K562 (cell line): ENCODE data around the gene UBE2E2. TPM values are rescaled to one million over a fixed set of nuclear protein-coding genes. Genes with fewer than 3 reads are reported as not detected.

Source experiments
- ATAC-seq: fragments of 200-7000 bp; cut with Tn5 transposase; 3 replicates; pipeline ENCODE4 v1.9.1; 2020; ENCODE audit warnings: moderate library complexity
- BruUV-seq: library from RNA; stranded (reverse); fragments of 400-500 nt; replicated peaks from 2 replicates; lab custom pipeline; 2021; lab: Mats Ljungman, UMichigan
- CTCF ChIA-PET: fragments of 300-600 bp; formaldehyde crosslinking; extraction: SDS; loops from one replicate; lab custom pipeline; 2021; ENCODE audit warnings: low intra/inter-chr PET ratio; lab: Yijun Ruan, JAX
- POLR2A ChIA-PET: fragments of 300-600, 350-650 bp; sonication (Branson Sonifier 250); formaldehyde crosslinking; extraction: SDS; loops from one replicate; lab custom pipeline; 2021; ENCODE audit warnings: antibody characterized with exemption, inconsistent platforms; lab: Yijun Ruan, JAX
- DNase-seq, 4 experiments: peaks; one replicate each; pipeline versions ENCODE4 v3.0.0 to v3.0.0-alpha.2; 2011 to 2018; ENCODE audit warnings: low spot score in 3 of 4, mixed read lengths in 3 of 4; ENCODE audit errors: extremely low read depth in 1 of 4
- FAIRE-seq: peaks from 2 replicates; lab custom pipeline; 2011; peaks lifted over from hg19 to GRCh38; lab: Jason Lieb, UNC
- H2AFZ ChIP-seq: 2 replicates; pipeline ENCODE4 v1.6.0; 2011; ENCODE audit warnings: low read depth, low read length, control low read depth, inconsistent platforms
- H3K27ac ChIP-seq: fragments of 200-600 bp; 3 replicates; pipeline ENCODE4 v1.8.0; 2011; ENCODE audit warnings: low read depth, mild to moderate bottlenecking, control low read depth, inconsistent platforms, low read length, moderate library complexity, mixed read lengths; ENCODE audit errors: extremely low read depth
- H3K27me3 ChIP-seq, 2 experiments: fragments of 300-600 bp in 1 of 2; 2 replicates in 1 of 2; 3 replicates in 1 of 2; pipeline versions ENCODE4 v1.6.0 to v1.8.0; 2011; ENCODE audit warnings: inconsistent platforms in 2 of 2, low read length in 2 of 2, mild to moderate bottlenecking in 1 of 2, mixed read lengths in 1 of 2, moderate library complexity in 1 of 2; ENCODE audit not compliant: control insufficient read depth in 2 of 2, insufficient read depth in 2 of 2
- H3K36me3 ChIP-seq: fragments of 300-600 bp; 3 replicates; pipeline ENCODE4 v1.8.0; 2011; ENCODE audit warnings: mild to moderate bottlenecking, low read length, inconsistent platforms; ENCODE audit not compliant: control insufficient read depth, insufficient read depth
- H3K4me1 ChIP-seq, 2 experiments: fragments of 200-600 bp in 1 of 2; replicated peaks in 1 of 2; 2 replicates in 1 of 2; 3 replicates in 1 of 2; pipeline versions ENCODE4 v1.5.1 to v1.8.0; 2011; ENCODE audit warnings: inconsistent platforms in 2 of 2, low read length in 2 of 2, mild to moderate bottlenecking in 1 of 2, mixed read lengths in 1 of 2, moderate library complexity in 1 of 2; ENCODE audit not compliant: control insufficient read depth in 2 of 2, insufficient read depth in 2 of 2
- H3K4me2 ChIP-seq: 2 replicates; pipeline ENCODE4 v1.6.1; 2011; ENCODE audit warnings: low read length, control low read depth, inconsistent platforms, mixed read lengths; ENCODE audit not compliant: insufficient read depth
- H3K4me3 ChIP-seq: fragments of 200-600 bp; sonication (generic), shearing (Covaris generic); 2 replicates; pipeline ENCODE4 v1.5.1; 2016; ENCODE audit warnings: control low read depth, inconsistent platforms
- H3K79me2 ChIP-seq: fragments of 200-600 bp; 3 replicates; pipeline ENCODE4 v1.8.0; 2011; ENCODE audit warnings: low read length, inconsistent platforms; ENCODE audit not compliant: control insufficient read depth, insufficient read depth
- H3K9ac ChIP-seq, 2 experiments: 2 replicates each; pipeline versions ENCODE4 v1.6.0 to v1.6.1; 2011; ENCODE audit warnings: low read depth in 2 of 2, low read length in 2 of 2, control low read depth in 1 of 2, inconsistent platforms in 1 of 2, mild to moderate bottlenecking in 1 of 2, mixed read lengths in 1 of 2; ENCODE audit not compliant: insufficient read depth in 1 of 2
- H3K9me1 ChIP-seq: one replicate; pipeline ENCODE4 v1.6.0; 2011; ENCODE audit warnings: inconsistent platforms, mild to moderate bottlenecking, low read length, moderate library complexity; ENCODE audit not compliant: control insufficient read depth, insufficient read depth
- H3K9me3 ChIP-seq: replicated peaks from 2 replicates; pipeline ENCODE4 v1.5.1; 2011; ENCODE audit warnings: low read depth, low read length, inconsistent platforms; ENCODE audit not compliant: control insufficient read depth, insufficient read depth
- H4K20me1 ChIP-seq: replicated peaks from 2 replicates; pipeline ENCODE4 v1.6.1; 2011; ENCODE audit warnings: low read length, inconsistent platforms, mixed read lengths; ENCODE audit not compliant: control insufficient read depth, insufficient read depth
- BRF2 ChIP-seq: IDR thresholded peaks from 3 replicates; pipeline ENCODE4 v1.6.1; 2011; ENCODE audit warnings: borderline replicate concordance, mild to moderate bottlenecking; ENCODE audit not compliant: insufficient read length, insufficient read depth
- HDAC2 ChIP-seq: fragments of 450-650 bp; IDR thresholded peaks from 2 replicates; pipeline ENCODE4 v1.6.1; 2016; ENCODE audit warnings: mild to moderate bottlenecking
- KAT8 ChIP-seq: fragments of 450-650 bp; IDR thresholded peaks from 2 replicates; pipeline ENCODE4 v1.6.1; 2016; ENCODE audit warnings: low read depth, mild to moderate bottlenecking
- KLF10 ChIP-seq: fragments of 250-450 bp; sonication (Bioruptor Pico); IDR thresholded peaks from 2 replicates; pipeline ENCODE4 v1.6.1; 2021; ENCODE audit warnings: matching md5 sums
- MITF ChIP-seq: IDR thresholded peaks from 2 replicates; pipeline ENCODE4 v1.6.1; 2014; ENCODE audit warnings: antibody characterized with exemption
- MTA3 ChIP-seq: fragments of 450-650 bp; formaldehyde crosslinking; IDR thresholded peaks from 2 replicates; pipeline ENCODE4 v1.6.1; 2017; ENCODE audit warnings: mild to moderate bottlenecking, borderline replicate concordance
- PHB2 ChIP-seq: fragments of 450-650 bp; IDR thresholded peaks from 2 replicates; pipeline ENCODE4 v1.6.1; 2017; ENCODE audit warnings: low read depth
- PKNOX1 ChIP-seq: fragments of 450-650 bp; IDR thresholded peaks from 2 replicates; pipeline ENCODE4 v1.6.1; 2016
- RBM15 ChIP-seq: fragments of 200-400 bp; formaldehyde crosslinking; IDR thresholded peaks from 2 replicates; pipeline ENCODE4 v1.6.1; 2018; ENCODE audit warnings: mild to moderate bottlenecking, low read length, moderate library complexity; ENCODE audit not compliant: insufficient read depth
- RERE ChIP-seq: sonication (generic); formaldehyde crosslinking; IDR thresholded peaks from 2 replicates; pipeline ENCODE4 v1.8.0; 2023; ENCODE audit warnings: missing genetic modification reagents, mild to moderate bottlenecking, borderline replicate concordance
- TFAM ChIP-seq: fragments of 250-450 bp; sonication (Bioruptor Pico); conservative IDR thresholded peaks from 2 replicates; pipeline ENCODE4 v1.5.0; 2021; ENCODE audit warnings: mild to moderate bottlenecking, moderate library complexity
- ZNF174 ChIP-seq: fragments of 250-450 bp; sonication (Bioruptor Pico); IDR thresholded peaks from 2 replicates; pipeline ENCODE4 v1.4.0; 2020; ENCODE audit warnings: mild to moderate bottlenecking
- ZNF24 ChIP-seq: fragments of 450-650 bp; IDR thresholded peaks from 2 replicates; pipeline ENCODE4 v1.6.1; 2016
- ZNF431 ChIP-seq: sonication (generic); formaldehyde crosslinking; IDR thresholded peaks from 2 replicates; pipeline ENCODE4 v1.8.0; 2022; ENCODE audit warnings: mild to moderate bottlenecking, missing genetic modification reagents
- WGBS: fragments of 100-300 bp; shearing (Covaris generic); methylation state at CpG from one replicate; pipeline ENCODE4 v1.1.6; 2016; ENCODE audit warnings: low coverage, mixed read lengths; ENCODE audit not compliant: insufficient coverage; ENCODE audit errors: missing lambda C conversion rate; 5-methylcytosine and 5-hydroxymethylcytosine counted together
- in situ Hi-C: fragments of 300-500 bp; cut with MboI; formaldehyde crosslinking; loops from 4 replicates; pipeline ENCODE4 v1.15.0; 2018; ENCODE audit warnings: inconsistent platforms, mixed read lengths
- intact Hi-C: fragments of 100-400 bp; cut with micrococcal nuclease; formaldehyde crosslinking; loops from 2 replicates; pipeline ENCODE4 v1.14.2; 2022
- polyA plus RNA-seq, 8 experiments: library from polyadenylated mRNA; depleted of rRNA in 4 of 8; stranded (reverse) in 5 of 8; unstranded in 3 of 8; fragments of >200 nt; fragmentation: Nextera tagmentation in 2 of 8; fragmentation: Illumina TruSeq in 1 of 8; extraction: Ambion mirVana in 2 of 8; extraction: Trizol in 1 of 8; gene quantifications; 2 replicates each; pipeline versions ENCODE4 v1.2.1 to v1.2.3, GENCODE V29; 2011 to 2014; ENCODE audit warnings: inconsistent platforms in 1 of 8, missing spikeins in 1 of 8
- total RNA-seq, 7 experiments: library from RNA; depleted of rRNA in 6 of 7; stranded (reverse); fragments of >200 nt in 6 of 7; fragmentation: Illumina TruSeq in 2 of 7; extraction: Trizol in 2 of 7; gene quantifications; 2 replicates each; pipeline versions ENCODE4 v1.2.1 to v1.2.3, GENCODE V29; 2011 to 2021; ENCODE audit warnings: low replicate concordance in 1 of 7

UBE2E2 gene
- total and polyA plus RNA-seq, 9 of the 15 experiments (the other 6 are each of a cell fraction or from before 2014, with no cell fraction given): 0.22 to 5.1 (median 1.9) TPM

- ATAC-seq (no peak), FAIRE-seq (no peak), DNase-seq (no peak)
- Histone ChIP-seq H3K4me2 (no peak overlapping the region), H3K79me2 (no peaks in the 10 kb centered on the region), H3K9me3 (no peaks in the 10 kb centered on the region), H4K20me1 (no peaks in the 10 kb centered on the region), H3K9ac (no peak overlapping the region), H3K4me3 (no peak overlapping the region), H3K27me3 (no peaks in the 10 kb centered on the region), H3K4me1 (no peaks in the 10 kb centered on the region), H2AFZ (no peak overlapping the region), H3K9me1 (no peaks in the 10 kb centered on the region), H3K27ac (no peak overlapping the region), H3K36me3 (no peaks in the 10 kb centered on the region)
- TF ChIP-seq PHB2 (no peak), ZNF174 (CRISPR knock-in tag) (no peak), TFAM (CRISPR knock-in tag) (no peak), MTA3 (no peak), RERE (CRISPR knock-in tag) (no peak), BRF2 (no peak), ZNF24 (no peak), MITF (no peak), KAT8 (no peak), ZNF431 (CRISPR knock-in tag) (no peak), RBM15 (no peak), HDAC2 (no peak), KLF10 (no peak), PKNOX1 (no peak)
- in situ Hi-C loops (no loop called here), intact Hi-C loops (no loop called here)
- CTCF ChIA-PET: no interaction called here
- no TSS peak for BruUV-seq
- POLR2A ChIA-PET: no interaction called here
- 0% methylated on average over 3 of the region's 3 CpGs for WGBS
These were observed 372.6 kb downstream of the UBE2E2 start for GRCh38 chr3:23575697-23576096.
